Gastroesophageal sphincter (tissue), 4 donors: ENCODE measurements around the gene GRID2. TPM values are rescaled to one million over a fixed set of nuclear protein-coding genes. Genes with fewer than 3 reads are reported as not detected.

Experiments
- ATAC-seq: fragments of 150-250 bp; one replicate; pipeline ENCODE4 v1.9.1; 2016; ENCODE audit warnings: mild to moderate bottlenecking, moderate library complexity
- H3K27ac ChIP-seq, 4 donors: fragments of 200-600 bp; sonication (generic) in 3 of 4; 1 replicate in 3 of 4; 2 replicates in 1 of 4; pipeline ENCODE4 v1.5.1; 2016 to 2019
- H3K27me3 ChIP-seq: fragments of 200-600 bp; sonication (generic); one replicate; pipeline ENCODE4 v1.5.1; 2019
- H3K36me3 ChIP-seq, 2 donors: fragments of 200-600 bp; sonication (generic); one replicate each; pipeline ENCODE4 v1.5.1; 2019; ENCODE audit warnings: control low read depth in 1 of 2
- H3K4me1 ChIP-seq, 3 donors: fragments of 200-600 bp; sonication (generic); 1 replicate in 2 of 3; 2 replicates in 1 of 3; pipeline ENCODE4 v1.5.1; 2016 to 2019; ENCODE audit warnings: control low read depth in 2 of 3
- H3K4me3 ChIP-seq, 2 donors: fragments of 200-600 bp; sonication (generic); one replicate each; pipeline ENCODE4 v1.5.1; 2019; ENCODE audit warnings: mild to moderate bottlenecking in 1 of 2, moderate library complexity in 1 of 2
- H3K9me3 ChIP-seq, 3 donors: fragments of 200-600 bp; sonication (generic); one replicate each; pipeline ENCODE4 v1.5.1; 2017 to 2019; ENCODE audit warnings: control low read depth in 2 of 3
- CTCF ChIP-seq, 4 experiments: fragments of 200-600 bp in 2 of 4; fragments of 450-650 bp in 2 of 4; sonication (generic) in 1 of 4; IDR thresholded peaks; one replicate each; pipeline ENCODE4 v1.5.1; 2017 to 2019; ENCODE audit warnings: antibody characterized with exemption in 4 of 4, mild to moderate bottlenecking in 2 of 4, moderate library complexity in 2 of 4
- EP300 ChIP-seq: sonication (generic); formaldehyde crosslinking; IDR thresholded peaks from one replicate; pipeline ENCODE4 v1.6.1; 2017; ENCODE audit warnings: antibody characterized with exemption, mild to moderate bottlenecking
- POLR2A ChIP-seq, 2 donors: fragments of 450-650 bp; IDR thresholded peaks; one replicate each; pipeline ENCODE4 v1.6.1; 2017; ENCODE audit warnings: antibody characterized with exemption in 2 of 2, mild to moderate bottlenecking in 2 of 2, moderate library complexity in 1 of 2
- POLR2AphosphoS5 ChIP-seq: sonication (generic); formaldehyde crosslinking; IDR thresholded peaks from one replicate; pipeline ENCODE4 v1.6.1; 2017; ENCODE audit warnings: antibody characterized with exemption
- WGBS, 2 donors: methylation state at CpG; one replicate each; pipeline ENCODE4 v1.1.5; 2018; ENCODE audit warnings: low coverage in 1 of 2; 5-methylcytosine and 5-hydroxymethylcytosine counted together
- total RNA-seq, 4 donors: library from RNA; depleted of rRNA; stranded (reverse); fragments of >200 nt; gene quantifications; one replicate each; pipeline ENCODE4 v1.1.0, GENCODE V29; 2016

GRID2 gene
- total RNA-seq, 4 donors from 2014 or later: 0.81 TPM; not detected in 3

GRCh38 chr4:93302310-93302709 lies 998.5 kb downstream of the GRID2 start:
- no peak for ATAC-seq
- no peaks in the 10 kb centered on the region for H3K27me3 ChIP-seq

GRCh38 chr4:93303440-93303839 lies 999.7 kb downstream of the GRID2 start:
- H3K27me3 ChIP-seq: no peaks in the 10 kb centered on the region
- TF ChIP-seq EP300: no peak
- TF ChIP-seq CTCF (IDR thresholded peaks at IDR 0.05): no peak
- no peak for TF ChIP-seq POLR2A (IDR thresholded peaks at IDR 0.05)
- no peak for TF ChIP-seq POLR2AphosphoS5

More at GRCh38 chr4:93302310-93302709, 998.5 kb downstream of the GRID2 start:
- Histone ChIP-seq H3K4me1 (no peaks in the 10 kb centered on the region), H3K9me3 (no peaks in the 10 kb centered on the region), H3K27ac (no peak overlapping the region), H3K36me3 (no peaks in the 10 kb centered on the region), H3K4me3 (no peak overlapping the region)
- TF ChIP-seq POLR2AphosphoS5: no peak
- no peak for TF ChIP-seq CTCF (IDR thresholded peaks at IDR 0.05)
- WGBS, 2 donors: 89 to 100% methylated on average over 3 to 4 of the region's 4 CpGs

GRCh38 chr4:93312299-93312698 lies 1008.5 kb downstream of the GRID2 start:
- H3K9me3 ChIP-seq: no peaks in the 10 kb centered on the region

More at GRCh38 chr4:93303440-93303839, 999.7 kb downstream of the GRID2 start:
- H3K36me3 ChIP-seq: no peaks in the 10 kb centered on the region
- no peak overlapping the region for H3K4me3 ChIP-seq
- WGBS, 2 donors: 65 to 81% methylated on average over 2 of the region's 2 CpGs
- H3K27ac ChIP-seq: no peak overlapping the region
- no peaks in the 10 kb centered on the region for H3K4me1 ChIP-seq
- no peaks in the 10 kb centered on the region for H3K9me3 ChIP-seq
- no peak for ATAC-seq

GRCh38 chr4:93313197-93313596 lies 1009.4 kb downstream of the GRID2 start:
- Histone ChIP-seq H3K4me1 (no peaks in the 10 kb centered on the region), H3K4me3 (no peak overlapping the region), H3K27me3 (no peaks in the 10 kb centered on the region), H3K27ac (no peak overlapping the region), H3K36me3 (no peaks in the 10 kb centered on the region), H3K9me3 (no peaks in the 10 kb centered on the region)
- no peak for ATAC-seq
- no peak for TF ChIP-seq EP300
- TF ChIP-seq POLR2A (IDR thresholded peaks at IDR 0.05): no peak
- TF ChIP-seq POLR2AphosphoS5: no peak
- TF ChIP-seq CTCF (IDR thresholded peaks at IDR 0.05): no peak

More at GRCh38 chr4:93312299-93312698, 1008.5 kb downstream of the GRID2 start:
- Histone ChIP-seq H3K4me1 (no peaks in the 10 kb centered on the region), H3K27ac (no peak overlapping the region), H3K4me3 (no peak overlapping the region), H3K36me3 (no peaks in the 10 kb centered on the region), H3K27me3 (no peaks in the 10 kb centered on the region)
- ATAC-seq: no peak
- TF ChIP-seq POLR2A (IDR thresholded peaks at IDR 0.05) (no peak), EP300 (no peak), CTCF (IDR thresholded peaks at IDR 0.05) (no peak), POLR2AphosphoS5 (no peak)
- WGBS, 2 donors: 82 to 84% methylated on average over 4 of the region's 4 CpGs

- TF ChIP-seq EP300: no peak
- TF ChIP-seq POLR2A (IDR thresholded peaks at IDR 0.05): no peak
- no peak for TF ChIP-seq POLR2AphosphoS5
- TF ChIP-seq CTCF (IDR thresholded peaks at IDR 0.05): no peak
- H3K4me1 ChIP-seq: no peaks in the 10 kb centered on the region
- no peak overlapping the region for H3K27ac ChIP-seq
- no peak for ATAC-seq
- H3K36me3 ChIP-seq: no peaks in the 10 kb centered on the region
- no peak overlapping the region for H3K4me3 ChIP-seq
- H3K9me3 ChIP-seq: no peaks in the 10 kb centered on the region
- WGBS, 2 donors: 66 to 77% methylated on average over 4 of the region's 4 CpGs
- H3K27me3 ChIP-seq: no peaks in the 10 kb centered on the region
Observed at GRCh38 chr4:93317057-93317456, 1013.3 kb downstream of the GRID2 start.
